Lower lobe of right lung (tissue), 2 donors: ENCODE data around the gene DRG2. TPM values are rescaled to one million over a fixed set of nuclear protein-coding genes. Genes with fewer than 3 reads are reported as not detected.

Experiments
- ATAC-seq, 2 donors: fragments of 200-7000 bp; cut with Tn5 transposase; one replicate each; pipeline ENCODE4 v1.9.1; 2020 to 2022; ENCODE audit warnings: mild to moderate bottlenecking in 2 of 2, moderate library complexity in 2 of 2
- DNase-seq: peaks from one replicate; pipeline ENCODE4 v3.0.0-alpha.2; 2020
- H3K27ac ChIP-seq: fragments of 200-600 bp; one replicate; pipeline ENCODE4 v1.8.0; 2022
- H3K27me3 ChIP-seq: fragments of 200-600 bp; one replicate; pipeline ENCODE4 v1.8.0; 2022; ENCODE audit warnings: low read depth
- H3K36me3 ChIP-seq: fragments of 200-600 bp; one replicate; pipeline ENCODE4 v1.8.0; 2022; ENCODE audit warnings: mild to moderate bottlenecking
- H3K4me1 ChIP-seq: fragments of 200-600 bp; one replicate; pipeline ENCODE4 v1.8.0; 2022
- H3K4me3 ChIP-seq: fragments of 200-600 bp; one replicate; pipeline ENCODE4 v1.8.0; 2022; ENCODE audit warnings: mild to moderate bottlenecking
- H3K9me3 ChIP-seq: fragments of 200-600 bp; one replicate; pipeline ENCODE4 v1.8.0; 2022
- intact Hi-C: fragments of 100-400 bp; cut with DNase I; formaldehyde crosslinking; loops from one replicate; pipeline ENCODE4 v1.11.0; 2022
- total RNA-seq: library from RNA; stranded (reverse); fragmentation: NEBNext Ultra II Directional; extraction: Animal tissue kit (Norgen Biotek cat#: 25700); gene quantifications from one replicate; pipeline ENCODE4 v1.2.1, GENCODE V29; 2021
- TF ChIP-seq, protein P1 (sequence below): fragments of 200-600 bp; IDR thresholded peaks from one replicate; pipeline ENCODE4 v1.8.0; 2022; ENCODE audit warnings: antibody characterized with exemption, mild to moderate bottlenecking
- donor health status: DM: no; HTN: yes; CAD: no; lungs with severe emphysema.

Gene DRG2
- total RNA-seq, 1 donor from 2014 or later: 29.2 TPM

DNA sequence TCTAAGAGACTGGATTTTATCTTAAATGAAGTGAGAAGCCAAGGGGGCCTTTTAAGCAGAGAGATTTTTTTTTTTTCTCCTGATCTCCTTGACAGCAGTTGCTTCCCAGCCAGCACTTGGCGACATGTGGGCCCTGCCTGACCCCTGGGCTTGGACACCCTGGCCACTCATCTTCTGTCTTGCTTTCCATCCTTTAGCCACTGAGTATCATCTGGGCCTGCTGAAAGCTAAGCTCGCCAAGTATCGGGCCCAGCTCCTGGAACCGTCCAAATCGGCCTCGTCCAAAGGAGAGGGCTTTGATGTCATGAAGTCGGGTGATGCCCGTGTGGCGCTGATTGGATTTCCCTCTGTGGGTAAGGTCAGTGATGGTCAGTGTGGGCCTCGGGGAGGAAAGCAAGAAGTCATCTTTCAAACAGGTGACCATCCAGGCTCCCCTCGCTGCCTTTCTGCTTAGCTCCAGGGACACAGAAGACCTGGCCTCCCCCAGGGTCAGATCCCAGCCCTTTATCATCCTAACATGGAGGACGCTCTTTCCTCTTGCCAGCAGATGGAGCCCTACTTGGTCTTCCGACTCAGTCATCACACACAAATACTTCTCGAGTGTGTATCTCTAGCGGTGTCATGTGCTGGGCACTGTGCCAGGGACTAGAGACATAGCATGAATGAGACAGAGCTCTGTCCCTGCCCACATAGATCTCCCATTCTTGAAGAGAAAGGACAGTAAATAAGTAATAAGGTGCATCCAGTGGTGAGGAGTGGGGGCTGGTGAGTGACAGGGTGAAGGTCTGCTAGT, 6.1 kb downstream of the DRG2 start:
- Histone ChIP-seq H3K36me3 (peaks cover 73% of the 10 kb centered on the region), H3K27me3 (no peaks in the 10 kb centered on the region), H3K27ac (no peak overlapping the region), H3K9me3 (no peaks in the 10 kb centered on the region), H3K4me1 (peaks cover 4% of the 10 kb centered on the region), H3K4me3 (no peak overlapping the region)
- intact Hi-C loops: no loop called here
- no peak for ATAC-seq
- TF ChIP-seq, protein P1, sequence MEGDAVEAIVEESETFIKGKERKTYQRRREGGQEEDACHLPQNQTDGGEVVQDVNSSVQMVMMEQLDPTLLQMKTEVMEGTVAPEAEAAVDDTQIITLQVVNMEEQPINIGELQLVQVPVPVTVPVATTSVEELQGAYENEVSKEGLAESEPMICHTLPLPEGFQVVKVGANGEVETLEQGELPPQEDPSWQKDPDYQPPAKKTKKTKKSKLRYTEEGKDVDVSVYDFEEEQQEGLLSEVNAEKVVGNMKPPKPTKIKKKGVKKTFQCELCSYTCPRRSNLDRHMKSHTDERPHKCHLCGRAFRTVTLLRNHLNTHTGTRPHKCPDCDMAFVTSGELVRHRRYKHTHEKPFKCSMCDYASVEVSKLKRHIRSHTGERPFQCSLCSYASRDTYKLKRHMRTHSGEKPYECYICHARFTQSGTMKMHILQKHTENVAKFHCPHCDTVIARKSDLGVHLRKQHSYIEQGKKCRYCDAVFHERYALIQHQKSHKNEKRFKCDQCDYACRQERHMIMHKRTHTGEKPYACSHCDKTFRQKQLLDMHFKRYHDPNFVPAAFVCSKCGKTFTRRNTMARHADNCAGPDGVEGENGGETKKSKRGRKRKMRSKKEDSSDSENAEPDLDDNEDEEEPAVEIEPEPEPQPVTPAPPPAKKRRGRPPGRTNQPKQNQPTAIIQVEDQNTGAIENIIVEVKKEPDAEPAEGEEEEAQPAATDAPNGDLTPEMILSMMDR: peak; percentile 18
- no peak for DNase-seq

DNA sequence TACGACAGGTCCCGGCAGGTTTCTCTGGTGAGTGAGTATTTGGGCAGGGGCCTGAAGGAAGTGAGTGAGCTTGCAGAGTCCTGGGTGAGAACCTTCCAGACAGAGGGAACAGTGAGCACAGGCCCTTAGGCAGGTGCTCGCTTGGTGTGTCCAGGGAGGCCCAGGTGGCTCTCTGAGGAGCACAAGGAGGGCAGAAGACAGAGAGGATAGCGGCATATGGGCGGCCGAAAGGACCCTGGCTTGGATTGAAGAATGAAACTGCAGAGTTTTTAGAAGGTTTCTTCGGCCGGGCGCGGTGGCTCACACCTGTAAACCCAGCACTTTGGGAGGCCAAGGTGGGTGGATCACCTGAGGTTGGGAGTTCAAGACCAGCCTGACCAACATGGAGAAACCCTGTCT, 6.7 kb downstream of the DRG2 start:
- H3K36me3 ChIP-seq: peaks cover 79% of the 10 kb centered on the region

DNA sequence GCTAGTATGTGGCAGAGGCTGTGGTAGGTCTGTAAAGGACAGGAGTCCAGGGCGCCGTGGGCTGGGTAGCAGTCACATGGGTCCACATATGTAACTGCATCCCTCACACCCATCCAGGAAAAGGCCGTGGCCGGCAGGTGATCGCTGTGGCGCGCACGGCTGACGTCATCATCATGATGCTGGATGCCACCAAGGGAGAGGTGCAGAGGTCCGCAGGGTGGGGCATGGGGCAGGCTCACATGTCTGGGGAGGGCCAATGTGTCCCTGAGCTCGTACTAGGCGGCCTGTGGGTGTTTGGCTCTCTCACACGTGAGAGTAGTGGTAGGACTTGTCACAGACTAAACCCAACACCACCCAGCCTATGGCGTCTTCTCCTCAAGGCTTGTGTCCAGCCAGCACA, 11.8 kb downstream of the DRG2 start:
- no peak overlapping the region for H3K4me3 ChIP-seq
- DNase-seq (no peak), ATAC-seq (no peak)
- H3K36me3 ChIP-seq: peaks cover 84% of the 10 kb centered on the region
- no peaks in the 10 kb centered on the region for H3K27me3 ChIP-seq
- TF ChIP-seq, protein P1: no peak
- H3K27ac ChIP-seq: no peak overlapping the region
- H3K4me1 ChIP-seq: no peaks in the 10 kb centered on the region
- no peaks in the 10 kb centered on the region for H3K9me3 ChIP-seq
- intact Hi-C loops: no loop called here

More for the DNA sequence above, 6.7 kb downstream of the DRG2 start:
- Histone ChIP-seq H3K9me3 (no peaks in the 10 kb centered on the region), H3K4me3 (no peak overlapping the region), H3K27ac (no peak overlapping the region), H3K4me1 (no peaks in the 10 kb centered on the region), H3K27me3 (no peaks in the 10 kb centered on the region)
- intact Hi-C loops: no loop called here
- DNase-seq (no peak), ATAC-seq (no peak)
- TF ChIP-seq, protein P1: no peak

DNA sequence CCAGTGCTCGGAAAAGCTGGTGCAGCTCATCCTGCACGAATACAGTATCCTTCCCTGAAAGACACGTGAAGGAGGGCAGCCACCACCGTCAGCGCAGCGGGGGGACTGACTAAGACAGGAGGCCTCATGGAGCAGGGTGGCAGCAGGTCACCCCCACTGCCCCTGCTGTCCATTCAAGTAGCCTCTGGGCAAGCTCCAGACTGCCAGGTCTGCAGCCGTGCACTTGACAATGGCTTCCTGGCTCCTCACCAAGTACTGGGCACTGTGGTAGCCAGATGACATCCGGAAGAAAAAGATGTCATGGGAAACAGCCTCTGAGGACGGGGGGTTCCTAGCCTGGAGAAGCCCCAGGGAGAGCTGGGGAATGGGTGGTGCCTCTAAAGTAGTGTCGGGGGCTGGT, 12.9 kb downstream of the DRG2 start:
- ATAC-seq: no peak
- H3K27ac ChIP-seq: no peak overlapping the region
- intact Hi-C loops: no loop called here
- no peaks in the 10 kb centered on the region for H3K4me1 ChIP-seq
- H3K36me3 ChIP-seq: peaks cover 84% of the 10 kb centered on the region
- H3K4me3 ChIP-seq: no peak overlapping the region
- DNase-seq: no peak
- H3K27me3 ChIP-seq: no peaks in the 10 kb centered on the region
- TF ChIP-seq, protein P1: no peak
- no peaks in the 10 kb centered on the region for H3K9me3 ChIP-seq

DNA sequence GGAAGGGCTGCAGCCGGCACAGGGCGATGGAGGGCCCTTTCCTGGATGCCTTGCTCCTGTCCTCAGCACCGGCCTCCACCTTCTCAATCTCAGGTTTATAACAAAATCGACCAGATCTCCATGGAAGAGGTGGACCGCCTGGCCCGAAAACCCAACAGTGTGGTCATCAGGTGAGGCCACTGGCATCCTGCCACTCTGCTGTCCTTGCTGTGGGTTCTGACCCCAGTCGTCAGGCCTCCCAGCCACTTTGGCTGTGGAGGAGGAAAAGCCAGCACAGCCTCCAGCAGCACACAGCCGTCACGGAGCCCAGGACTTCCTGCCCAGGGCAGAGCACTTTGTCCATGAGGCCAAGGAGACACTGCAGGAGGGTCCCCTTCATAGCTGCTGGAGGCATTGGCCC, 14.1 kb downstream of the DRG2 start:
- TF ChIP-seq, protein P1: no peak
- no peaks in the 10 kb centered on the region for H3K9me3 ChIP-seq
- H3K4me1 ChIP-seq: no peaks in the 10 kb centered on the region
- H3K4me3 ChIP-seq: no peak overlapping the region
- ATAC-seq: no peak
- intact Hi-C loops: no loop called here
- peaks cover 84% of the 10 kb centered on the region for H3K36me3 ChIP-seq
- no peaks in the 10 kb centered on the region for H3K27me3 ChIP-seq
- no peak overlapping the region for H3K27ac ChIP-seq
- DNase-seq: no peak
